Measurements from ENCODE around the gene KREMEN1.

DNA sequence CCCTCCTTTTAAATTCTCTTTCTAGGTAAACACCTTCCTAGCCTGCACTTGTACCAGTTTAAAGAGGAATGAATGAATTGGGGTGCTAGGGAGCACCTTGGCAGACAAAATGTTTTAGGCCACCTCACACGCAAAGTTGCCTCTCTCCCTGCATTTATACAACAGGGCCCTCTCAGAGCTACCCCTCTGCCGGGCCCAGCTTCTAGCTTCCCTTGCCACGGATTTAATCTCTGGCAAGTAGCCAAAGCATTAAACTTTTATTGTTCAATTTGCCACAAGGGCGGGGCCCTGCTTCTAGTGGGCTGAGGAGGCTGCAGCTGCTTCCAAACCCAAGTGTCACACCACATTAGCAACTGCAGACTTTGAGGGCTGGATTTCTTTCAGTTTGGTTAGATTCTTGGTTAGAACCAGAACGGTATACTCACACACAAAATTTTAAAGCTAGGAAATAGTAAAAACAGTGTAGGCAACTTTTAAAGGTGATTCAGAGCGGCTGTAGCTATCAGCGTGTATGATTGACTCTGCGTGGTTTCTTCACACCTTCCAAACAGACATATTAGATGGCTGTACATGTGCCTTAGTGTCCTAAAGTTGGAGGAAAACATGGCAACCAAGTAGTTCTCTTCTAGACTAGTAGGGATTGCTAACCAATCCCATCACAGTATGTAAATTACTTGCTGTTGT is 6.5 kb downstream of the KREMEN1 start:
- TF ChIP-seq, protein P1, sequence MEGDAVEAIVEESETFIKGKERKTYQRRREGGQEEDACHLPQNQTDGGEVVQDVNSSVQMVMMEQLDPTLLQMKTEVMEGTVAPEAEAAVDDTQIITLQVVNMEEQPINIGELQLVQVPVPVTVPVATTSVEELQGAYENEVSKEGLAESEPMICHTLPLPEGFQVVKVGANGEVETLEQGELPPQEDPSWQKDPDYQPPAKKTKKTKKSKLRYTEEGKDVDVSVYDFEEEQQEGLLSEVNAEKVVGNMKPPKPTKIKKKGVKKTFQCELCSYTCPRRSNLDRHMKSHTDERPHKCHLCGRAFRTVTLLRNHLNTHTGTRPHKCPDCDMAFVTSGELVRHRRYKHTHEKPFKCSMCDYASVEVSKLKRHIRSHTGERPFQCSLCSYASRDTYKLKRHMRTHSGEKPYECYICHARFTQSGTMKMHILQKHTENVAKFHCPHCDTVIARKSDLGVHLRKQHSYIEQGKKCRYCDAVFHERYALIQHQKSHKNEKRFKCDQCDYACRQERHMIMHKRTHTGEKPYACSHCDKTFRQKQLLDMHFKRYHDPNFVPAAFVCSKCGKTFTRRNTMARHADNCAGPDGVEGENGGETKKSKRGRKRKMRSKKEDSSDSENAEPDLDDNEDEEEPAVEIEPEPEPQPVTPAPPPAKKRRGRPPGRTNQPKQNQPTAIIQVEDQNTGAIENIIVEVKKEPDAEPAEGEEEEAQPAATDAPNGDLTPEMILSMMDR (IDR thresholded peaks at IDR 0.05) = no peak
- no peak for TF ChIP-seq POLR2A (IDR thresholded peaks at IDR 0.05)
- TF ChIP-seq POLR2AphosphoS5 (IDR thresholded peaks at IDR 0.05; ENCODE audit: insufficient read depth in 1 of 2, low read depth in 1 of 2) = no peak
